Activated T-helper 2 cell treated with anti-CD3 and anti-CD28 coated beads, Interferon-gamma antibody, Interleukin-2, Interleukin-4, amounts not matched to agents 10 μg/mL and 5 μg/mL and 100 μg/mL, durations not matched to agents 14 hours and 24 hours and 36 hours (primary cell): ENCODE results near the gene ETDC. TPM values are rescaled to one million over a fixed set of nuclear protein-coding genes. Genes with fewer than 3 reads are reported as not detected.

ENCODE experiments used
- total RNA-seq: library from RNA; stranded (reverse); gene quantifications from 2 replicates; pipeline ENCODE4 v1.2.3, GENCODE V29; 2022

Gene ETDC
- total RNA-seq, 1 donor from 2014 or later: not detected

Other genes with a start within 250 kb of the ETDC start
- 0.09 and 0.14 TPM in 2 replicates for gene SMIM10L2B, start 210.8 kb upstream of the ETDC start, total RNA-seq
- not detected in 2 replicates for gene ETDB, start 189.0 kb upstream of the ETDC start, total RNA-seq
- not detected in 2 replicates for gene CT55, start 138.1 kb upstream of the ETDC start, total RNA-seq
- gene ETDA, start 57.4 kb upstream of the ETDC start, total RNA-seq: not detected in 2 replicates
- gene ZNF75D, start 34.6 kb downstream of the ETDC start, total RNA-seq: 4.0 and 4.8 TPM in 2 replicates
- 0.62 and 1.0 TPM in 2 replicates for gene ZNF449, start 35.3 kb downstream of the ETDC start, total RNA-seq
- gene SMIM10L2A, start 112.5 kb downstream of the ETDC start, total RNA-seq: 0.16 and 0.21 TPM in 2 replicates
- gene INTS6L, start 211.2 kb downstream of the ETDC start, total RNA-seq: 27.1 and 29.4 TPM in 2 replicates